ENCODE data around the gene CCDC97. TPM values are rescaled to one million over a fixed set of nuclear protein-coding genes. Genes with fewer than 3 reads are reported as not detected.
A peak's percentile ranks its signal among the peaks of the same experiment; 100 is the strongest.

CCDC97 gene
- total RNA-seq, 2 donors from 2014 or later = 10.6 to 11.2 TPM

DNA sequence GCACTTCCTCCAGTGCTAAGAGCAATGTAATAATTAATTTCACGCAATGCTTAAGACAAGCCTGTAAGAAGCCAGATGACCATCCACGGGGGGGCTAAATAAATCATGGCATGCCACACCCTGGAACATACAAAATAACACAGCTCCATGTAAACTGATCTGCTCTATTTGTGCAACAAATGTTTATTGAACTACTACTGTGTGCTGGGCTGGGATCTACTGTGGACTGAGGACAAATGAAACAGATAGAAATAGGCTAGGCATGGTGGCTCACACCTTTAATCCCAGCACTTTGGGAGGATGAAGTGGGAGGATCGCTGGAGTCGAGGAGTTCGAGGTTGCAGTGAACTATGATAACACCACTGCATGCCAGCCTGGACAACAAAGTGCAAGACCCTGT lies 22.5 kb downstream of the CCDC97 start:
- WGBS, 2 donors = 81 to 84% methylated on average over 5 of the region's 5 CpGs
- ATAC-seq = no peak

DNA sequence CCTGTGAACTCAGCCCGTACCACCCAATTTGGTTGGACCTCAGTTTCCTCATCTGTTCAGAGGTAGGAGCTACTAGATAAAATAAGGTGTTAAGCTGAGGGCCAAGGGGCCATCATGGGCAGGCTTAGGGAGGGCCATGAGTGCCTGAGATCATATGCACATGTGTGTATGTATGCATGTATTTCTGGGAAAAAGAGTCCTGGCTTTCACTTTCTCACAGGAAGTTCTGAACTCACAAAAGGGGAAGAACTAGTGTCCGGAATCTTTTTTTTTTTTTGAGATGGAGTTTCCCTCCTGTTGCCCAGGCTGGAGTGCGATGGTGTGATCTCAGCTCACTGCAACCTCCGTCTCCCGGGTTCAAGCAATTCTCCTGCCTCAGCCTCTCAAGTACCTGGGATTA lies 24.8 kb downstream of the CCDC97 start:
- TF ChIP-seq POLR2A (IDR thresholded peaks at IDR 0.05) = no peak
- TF ChIP-seq, protein P1, sequence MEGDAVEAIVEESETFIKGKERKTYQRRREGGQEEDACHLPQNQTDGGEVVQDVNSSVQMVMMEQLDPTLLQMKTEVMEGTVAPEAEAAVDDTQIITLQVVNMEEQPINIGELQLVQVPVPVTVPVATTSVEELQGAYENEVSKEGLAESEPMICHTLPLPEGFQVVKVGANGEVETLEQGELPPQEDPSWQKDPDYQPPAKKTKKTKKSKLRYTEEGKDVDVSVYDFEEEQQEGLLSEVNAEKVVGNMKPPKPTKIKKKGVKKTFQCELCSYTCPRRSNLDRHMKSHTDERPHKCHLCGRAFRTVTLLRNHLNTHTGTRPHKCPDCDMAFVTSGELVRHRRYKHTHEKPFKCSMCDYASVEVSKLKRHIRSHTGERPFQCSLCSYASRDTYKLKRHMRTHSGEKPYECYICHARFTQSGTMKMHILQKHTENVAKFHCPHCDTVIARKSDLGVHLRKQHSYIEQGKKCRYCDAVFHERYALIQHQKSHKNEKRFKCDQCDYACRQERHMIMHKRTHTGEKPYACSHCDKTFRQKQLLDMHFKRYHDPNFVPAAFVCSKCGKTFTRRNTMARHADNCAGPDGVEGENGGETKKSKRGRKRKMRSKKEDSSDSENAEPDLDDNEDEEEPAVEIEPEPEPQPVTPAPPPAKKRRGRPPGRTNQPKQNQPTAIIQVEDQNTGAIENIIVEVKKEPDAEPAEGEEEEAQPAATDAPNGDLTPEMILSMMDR (IDR thresholded peaks at IDR 0.05) = no peak
- ATAC-seq (no peak), DNase-seq (no peak)
- peak overlapping the region in 1 of 4 donors; percentile 54 for H3K27ac ChIP-seq
- no peaks in the 10 kb centered on the region for H3K4me1 ChIP-seq
- 56 to 80% methylated on average over 5 of the region's 5 CpGs for WGBS, 2 donors
- intact Hi-C loops (cut with DNase I) = no loop called here
- H3K9me3 ChIP-seq = no peaks in the 10 kb centered on the region
- H3K27me3 ChIP-seq = no peaks in the 10 kb centered on the region
- no peak overlapping the region for H3K4me3 ChIP-seq
- H3K36me3 ChIP-seq (replicated peaks in 1 of 2; ENCODE audit: insufficient read depth in 1 of 2, low read depth in 2 of 2) = no peaks in the 10 kb centered on the region

More for the DNA sequence above, 22.5 kb downstream of the CCDC97 start:
- no peaks in the 10 kb centered on the region for H3K36me3 ChIP-seq (replicated peaks in 1 of 2; ENCODE audit: insufficient read depth in 1 of 2, low read depth in 2 of 2)
- H3K4me1 ChIP-seq = peaks cover 10% of the 10 kb centered on the region
- no peak overlapping the region for H3K27ac ChIP-seq
- H3K4me3 ChIP-seq = no peak overlapping the region
- no peak for TF ChIP-seq POLR2A (IDR thresholded peaks at IDR 0.05)
- TF ChIP-seq, protein P1 (IDR thresholded peaks at IDR 0.05) = no peak
- intact Hi-C loops (cut with DNase I) = no loop called here
- H3K27me3 ChIP-seq = no peaks in the 10 kb centered on the region
- no peaks in the 10 kb centered on the region for H3K9me3 ChIP-seq
- DNase-seq = no peak

- Histone ChIP-seq H3K27me3 (no peaks in the 10 kb centered on the region), H3K36me3 (replicated peaks in 1 of 2; ENCODE audit: insufficient read depth in 1 of 2, low read depth in 2 of 2) (no peaks in the 10 kb centered on the region), H3K27ac (no peak overlapping the region), H3K9me3 (no peaks in the 10 kb centered on the region), H3K4me1 (no peaks in the 10 kb centered on the region), H3K4me3 (no peak overlapping the region)
- TF ChIP-seq POLR2A (IDR thresholded peaks at IDR 0.05) = no peak
- TF ChIP-seq, protein P1 (IDR thresholded peaks at IDR 0.05) = no peak
- WGBS, 2 donors = 80 to 81% methylated on average over 7 to 10 of the region's 10 CpGs
- DNase-seq (no peak), ATAC-seq (no peak)
- intact Hi-C loops (cut with DNase I) = no loop called here
Observed at GRCh38 chr19:41335467-41335866, 25.5 kb downstream of the CCDC97 start.

GRCh38 chr19:41339936-41340335 lies 30.0 kb downstream of the CCDC97 start:
- intact Hi-C loops (cut with DNase I) = no loop called here
- peaks cover 3% of the 10 kb centered on the region for H3K4me1 ChIP-seq
- H3K4me3 ChIP-seq = no peak overlapping the region
- ATAC-seq (no peak), DNase-seq (no peak)
- no peak overlapping the region for H3K27ac ChIP-seq
- no peaks in the 10 kb centered on the region for H3K27me3 ChIP-seq
- 90 to 94% methylated on average over 5 of the region's 5 CpGs for WGBS, 2 donors
- no peaks in the 10 kb centered on the region for H3K36me3 ChIP-seq (replicated peaks in 1 of 2; ENCODE audit: insufficient read depth in 1 of 2, low read depth in 2 of 2)
- no peaks in the 10 kb centered on the region for H3K9me3 ChIP-seq
- TF ChIP-seq, protein P1 (IDR thresholded peaks at IDR 0.05) = no peak
- TF ChIP-seq POLR2A (IDR thresholded peaks at IDR 0.05) = no peak

GRCh38 chr19:41341669-41342490 lies 31.9 kb downstream of the CCDC97 start:
- Histone ChIP-seq H3K27me3 (no peaks in the 10 kb centered on the region), H3K27ac (no peak overlapping the region), H3K4me1 (peaks cover 3% of the 10 kb centered on the region), H3K4me3 (no peak overlapping the region), H3K36me3 (replicated peaks in 1 of 2; ENCODE audit: insufficient read depth in 1 of 2, low read depth in 2 of 2) (no peaks in the 10 kb centered on the region), H3K9me3 (no peaks in the 10 kb centered on the region)
- TF ChIP-seq POLR2A (IDR thresholded peaks at IDR 0.05) = no peak
- TF ChIP-seq, protein P1 (IDR thresholded peaks at IDR 0.05) = peak in 6 of 7 experiments; percentile 19 to 62 (median 54)
- intact Hi-C loops (cut with DNase I) = no loop called here
- DNase-seq = peak; percentile 69 to 83 (median 74)
- peak; percentile 88 for ATAC-seq
- WGBS, 2 donors = 58 to 73% methylated on average over 14 to 20 of the region's 20 CpGs
